22Rv1 (cell line): Measurements from ENCODE around the gene SORBS1.

Experiments
- ZFX ChIP-seq: fragments of 450-650 bp; IDR thresholded peaks from 2 replicates; pipeline ENCODE4 v1.6.1; 2017; ENCODE audit warnings: antibody characterized with exemption, borderline replicate concordance
- TF ChIP-seq, protein P1 (sequence below): fragments of 450-650 bp; IDR thresholded peaks from 2 replicates; pipeline ENCODE4 v1.5.1; 2017; ENCODE audit warnings: mild to moderate bottlenecking

- TF ChIP-seq, protein P1, sequence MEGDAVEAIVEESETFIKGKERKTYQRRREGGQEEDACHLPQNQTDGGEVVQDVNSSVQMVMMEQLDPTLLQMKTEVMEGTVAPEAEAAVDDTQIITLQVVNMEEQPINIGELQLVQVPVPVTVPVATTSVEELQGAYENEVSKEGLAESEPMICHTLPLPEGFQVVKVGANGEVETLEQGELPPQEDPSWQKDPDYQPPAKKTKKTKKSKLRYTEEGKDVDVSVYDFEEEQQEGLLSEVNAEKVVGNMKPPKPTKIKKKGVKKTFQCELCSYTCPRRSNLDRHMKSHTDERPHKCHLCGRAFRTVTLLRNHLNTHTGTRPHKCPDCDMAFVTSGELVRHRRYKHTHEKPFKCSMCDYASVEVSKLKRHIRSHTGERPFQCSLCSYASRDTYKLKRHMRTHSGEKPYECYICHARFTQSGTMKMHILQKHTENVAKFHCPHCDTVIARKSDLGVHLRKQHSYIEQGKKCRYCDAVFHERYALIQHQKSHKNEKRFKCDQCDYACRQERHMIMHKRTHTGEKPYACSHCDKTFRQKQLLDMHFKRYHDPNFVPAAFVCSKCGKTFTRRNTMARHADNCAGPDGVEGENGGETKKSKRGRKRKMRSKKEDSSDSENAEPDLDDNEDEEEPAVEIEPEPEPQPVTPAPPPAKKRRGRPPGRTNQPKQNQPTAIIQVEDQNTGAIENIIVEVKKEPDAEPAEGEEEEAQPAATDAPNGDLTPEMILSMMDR: no peak
- no peak for TF ChIP-seq ZFX
Measured at GRCh38 chr10:95289921-95290421, 271.2 kb downstream of the SORBS1 start.
